Loucy (cell line): ENCODE measurements around the gene MOB3C.

Experiments used
- H2AFZ ChIP-seq: fragments of 200-600 bp; sonication (generic); 2 replicates; pipeline ENCODE4 v1.6.0; 2016; ENCODE audit warnings: antibody characterized with exemption, mild to moderate bottlenecking, low read length, moderate library complexity
- H3F3A ChIP-seq: fragments of 200-600 bp; 2 replicates; pipeline ENCODE4 v1.6.0; 2016; ENCODE audit warnings: antibody characterized with exemption, low read depth, mild to moderate bottlenecking
- H3K27me3 ChIP-seq: fragments of 200-600 bp; sonication (generic); 2 replicates; pipeline ENCODE4 v1.6.1; 2014; ENCODE audit warnings: low read length, mild to moderate bottlenecking; ENCODE audit not compliant: insufficient read depth, poor library complexity, severe bottlenecking
- H3K36me3 ChIP-seq: fragments of 200-600 bp; sonication (generic); 2 replicates; pipeline ENCODE4 v1.6.1; 2016; ENCODE audit warnings: low read length; ENCODE audit not compliant: insufficient read depth
- H3K4me1 ChIP-seq: fragments of 200-600 bp; sonication (generic); 2 replicates; pipeline ENCODE4 v1.5.1; 2014; ENCODE audit warnings: low read length, mild to moderate bottlenecking; ENCODE audit not compliant: insufficient read depth, poor library complexity, severe bottlenecking
- H3K4me2 ChIP-seq: fragments of 200-600 bp; sonication (generic); 2 replicates; pipeline ENCODE4 v1.6.0; 2014; ENCODE audit warnings: antibody characterized with exemption, low read length, low read depth, mild to moderate bottlenecking; ENCODE audit not compliant: poor library complexity, severe bottlenecking
- H3K4me3 ChIP-seq: fragments of 200-600 bp; sonication (generic); 2 replicates; pipeline ENCODE4 v1.5.1; 2014; ENCODE audit warnings: low read length, mild to moderate bottlenecking, mixed read lengths; ENCODE audit not compliant: poor library complexity, severe bottlenecking
- H3K79me2 ChIP-seq: fragments of 200-600 bp; sonication (generic); 2 replicates; pipeline ENCODE4 v1.6.1; 2014; ENCODE audit warnings: low read length; ENCODE audit not compliant: insufficient read depth
- H3K9ac ChIP-seq: fragments of 200-600 bp; sonication (generic); 2 replicates; pipeline ENCODE4 v1.6.0; 2014; ENCODE audit warnings: mild to moderate bottlenecking, low read depth, low read length, moderate library complexity; ENCODE audit not compliant: poor library complexity, severe bottlenecking
- H3K9me2 ChIP-seq: fragments of 200-600 bp; sonication (generic); replicated peaks from 2 replicates; pipeline ENCODE4 v1.6.1; 2016; ENCODE audit warnings: low read depth, low read length, mixed read lengths
- H3K9me3 ChIP-seq: fragments of 200-600 bp; sonication (generic); 2 replicates; pipeline ENCODE4 v1.6.1; 2014; ENCODE audit warnings: mild to moderate bottlenecking, antibody characterized with exemption, low read length, low read depth; ENCODE audit not compliant: insufficient read depth
- H4K20me1 ChIP-seq: fragments of 200-600 bp; sonication (generic); 2 replicates; pipeline ENCODE4 v1.6.0; 2014; ENCODE audit warnings: antibody characterized with exemption, low read length, mild to moderate bottlenecking; ENCODE audit not compliant: insufficient read depth, poor library complexity, severe bottlenecking
- CTCF ChIP-seq: fragments of 200-600 bp; sonication (generic); conservative IDR thresholded peaks from 2 replicates; pipeline ENCODE4 v1.5.1; 2014; ENCODE audit warnings: mild to moderate bottlenecking, antibody characterized with exemption, low read length
- EZH2phosphoT487 ChIP-seq: fragments of 200-600 bp; IDR thresholded peaks from 2 replicates; pipeline ENCODE4 v1.6.1; 2018; ENCODE audit warnings: antibody characterized with exemption, mild to moderate bottlenecking, moderate library complexity, borderline replicate concordance

The MOB3C gene

GRCh38 chr1:46613661-46614603 is 2.7 kb downstream of the MOB3C start:
- TF ChIP-seq CTCF: no peak
- no peak for TF ChIP-seq EZH2phosphoT487
- Histone ChIP-seq H3K9me3 (no peaks in the 10 kb centered on the region), H3K4me3 (peak overlapping the region; percentile 12), H3K27me3 (no peaks in the 10 kb centered on the region), H2AFZ (no peak overlapping the region), H3K4me2 (peak overlapping the region; percentile 100), H3K36me3 (no peaks in the 10 kb centered on the region), H3K9me2 (no peaks in the 10 kb centered on the region), H3F3A (no peaks in the 10 kb centered on the region), H3K4me1 (peaks cover 64% of the 10 kb centered on the region), H4K20me1 (no peaks in the 10 kb centered on the region), H3K79me2 (peaks cover 19% of the 10 kb centered on the region; the same call in 1 of the 2 replicates), H3K9ac (peak overlapping the region; percentile 53)

GRCh38 chr1:46612937-46613660 is 3.5 kb downstream of the MOB3C start:
- Histone ChIP-seq H3K4me2 (peak overlapping the region; percentile 100), H3K9me2 (no peaks in the 10 kb centered on the region), H4K20me1 (no peaks in the 10 kb centered on the region), H3K79me2 (peaks cover 19% of the 10 kb centered on the region; the same call in 1 of the 2 replicates), H3F3A (no peaks in the 10 kb centered on the region), H3K36me3 (no peaks in the 10 kb centered on the region), H3K4me3 (no peak overlapping the region), H3K9ac (peak overlapping the region; percentile 53), H3K9me3 (no peaks in the 10 kb centered on the region), H3K4me1 (peaks cover 57% of the 10 kb centered on the region), H2AFZ (no peak overlapping the region), H3K27me3 (no peaks in the 10 kb centered on the region)
- TF ChIP-seq EZH2phosphoT487 (no peak), CTCF (no peak)

- H3K4me1 ChIP-seq: peaks cover 49% of the 10 kb centered on the region
- TF ChIP-seq CTCF: no peak
- no peak for TF ChIP-seq EZH2phosphoT487
- no peak overlapping the region for H2AFZ ChIP-seq
- H3F3A ChIP-seq: no peaks in the 10 kb centered on the region
- peaks cover 19% of the 10 kb centered on the region; the same call in 1 of the 2 replicates for H3K79me2 ChIP-seq
- H4K20me1 ChIP-seq: no peaks in the 10 kb centered on the region
- H3K9me3 ChIP-seq: no peaks in the 10 kb centered on the region
- no peaks in the 10 kb centered on the region for H3K27me3 ChIP-seq
- H3K9ac ChIP-seq: peak overlapping the region; percentile 33
- peak overlapping the region; percentile 31 for H3K4me3 ChIP-seq
- H3K36me3 ChIP-seq: no peaks in the 10 kb centered on the region
- no peaks in the 10 kb centered on the region for H3K9me2 ChIP-seq
- peak overlapping the region; percentile 58 for H3K4me2 ChIP-seq
These were observed 4.9 kb downstream of the MOB3C start for GRCh38 chr1:46611691-46612221.
